Immature natural killer cell (primary cell): Measurements from ENCODE around the gene RBFOX2. TPM values are rescaled to one million over a fixed set of nuclear protein-coding genes. Genes with fewer than 3 reads are reported as not detected.
"Not testable (repeated sequence)": the region's sequence is repeated elsewhere in the genome, so short reads cannot be mapped to it uniquely, and the experiment has no call there.

Experiments
- DNase-seq, 3 donors: peaks; one replicate each; pipeline ENCODE4 v3.0.0; 2022; ENCODE audit warnings: mixed read lengths in 1 of 3
- H3K27ac Mint-ChIP-seq, 6 donors: one replicate each; pipeline ENCODE4 v1.8.0; 2020; ENCODE audit warnings: mixed read lengths in 6 of 6, mild to moderate bottlenecking in 5 of 6, inconsistent platforms in 4 of 6, moderate library complexity in 3 of 6
- H3K27me3 Mint-ChIP-seq, 3 donors: one replicate each; pipeline ENCODE4 v1.8.0; 2020 to 2021; ENCODE audit warnings: low read depth in 3 of 3, mild to moderate bottlenecking in 3 of 3, mixed read lengths in 3 of 3, moderate library complexity in 3 of 3, inconsistent platforms in 1 of 3
- H3K36me3 Mint-ChIP-seq, 3 donors: one replicate each; pipeline ENCODE4 v1.8.0; 2020; ENCODE audit warnings: mixed read lengths in 3 of 3, inconsistent platforms in 2 of 3, mild to moderate bottlenecking in 2 of 3
- H3K4me1 Mint-ChIP-seq, 2 donors: one replicate each; pipeline ENCODE4 v1.8.0; 2020; ENCODE audit warnings: inconsistent platforms in 2 of 2, mild to moderate bottlenecking in 2 of 2, mixed read lengths in 2 of 2, moderate library complexity in 1 of 2
- H3K4me3 Mint-ChIP-seq, 5 donors: one replicate each; pipeline ENCODE4 v1.8.0; 2020; ENCODE audit warnings: mild to moderate bottlenecking in 5 of 5, mixed read lengths in 5 of 5, inconsistent platforms in 3 of 5, moderate library complexity in 3 of 5
- H3K9me3 Mint-ChIP-seq, 6 donors: one replicate each; pipeline ENCODE4 v1.8.0; 2020; ENCODE audit warnings: mild to moderate bottlenecking in 6 of 6, mixed read lengths in 6 of 6, inconsistent platforms in 4 of 6, moderate library complexity in 3 of 6
- polyA plus RNA-seq, 3 donors: library from polyadenylated mRNA; unstranded; fragments of 300-500 nt; fragmentation: Illumina TruSeq; gene quantifications; one replicate each; pipeline ENCODE4 v1.2.3, GENCODE V29; 2021

RBFOX2 gene
- polyA plus RNA-seq, 3 donors from 2014 or later, result 1.2 to 1.9 TPM; not detected in 1

- no peak overlapping the region for H3K27ac Mint-ChIP-seq
- H3K36me3 Mint-ChIP-seq, result peaks cover 0 to 1% (median 0%) of the 10 kb centered on the region in 3 donors
- DNase-seq, result no peak
- H3K4me3 Mint-ChIP-seq, result no peak overlapping the region
- H3K27me3 Mint-ChIP-seq, result peaks cover 0 to 6% (median 4%) of the 10 kb centered on the region in 3 donors
- no peaks in the 10 kb centered on the region for H3K4me1 Mint-ChIP-seq
- H3K9me3 Mint-ChIP-seq, result no peaks in the 10 kb centered on the region
Observed at GRCh38 chr22:35740616-35741015, 288.0 kb downstream of the RBFOX2 start.

- Mint-ChIP-seq H3K27ac (no peak overlapping the region), H3K4me1 (no peaks in the 10 kb centered on the region), H3K4me3 (no peak overlapping the region), H3K9me3 (no peaks in the 10 kb centered on the region), H3K27me3 (peaks cover 0 to 6% (median 4%) of the 10 kb centered on the region in 3 donors), H3K36me3 (no peaks in the 10 kb centered on the region)
- no peak for DNase-seq
Observed at GRCh38 chr22:35739931-35740380, 288.7 kb downstream of the RBFOX2 start.

GRCh38 chr22:35739076-35739930 lies 289.3 kb downstream of the RBFOX2 start:
- H3K27ac Mint-ChIP-seq, result no peak overlapping the region
- DNase-seq, result no peak
- peaks cover 0 to 6% (median 4%) of the 10 kb centered on the region in 3 donors for H3K27me3 Mint-ChIP-seq
- H3K36me3 Mint-ChIP-seq, result no peaks in the 10 kb centered on the region
- H3K4me3 Mint-ChIP-seq, result no peak overlapping the region
- no peaks in the 10 kb centered on the region for H3K9me3 Mint-ChIP-seq
- H3K4me1 Mint-ChIP-seq, result no peaks in the 10 kb centered on the region

DNA sequence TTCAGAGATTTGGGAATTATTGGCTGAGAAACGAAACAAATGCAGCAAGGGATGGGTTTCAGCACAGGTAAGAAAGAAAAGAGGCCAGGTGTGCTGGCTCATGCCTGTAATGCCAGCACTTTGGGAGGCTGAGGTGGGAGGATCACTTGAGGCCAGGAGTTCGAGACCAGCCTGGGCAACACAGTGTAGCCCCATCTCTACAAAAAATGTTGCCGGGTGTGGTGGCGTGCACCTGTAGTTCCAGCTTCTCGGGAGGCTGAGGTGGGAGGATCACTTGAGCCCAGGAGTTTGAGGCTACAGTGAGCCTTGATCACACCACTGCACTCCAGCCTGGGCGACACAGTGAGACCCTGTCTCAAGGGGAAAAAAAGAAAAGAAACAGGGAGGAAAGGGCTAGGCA lies 290.7 kb downstream of the RBFOX2 start:
- DNase-seq, H3K9me3 Mint-ChIP-seq, H3K36me3 Mint-ChIP-seq, H3K27ac Mint-ChIP-seq, H3K4me1 Mint-ChIP-seq, H3K4me3 Mint-ChIP-seq, H3K27me3 Mint-ChIP-seq: not testable (repeated sequence)

DNA sequence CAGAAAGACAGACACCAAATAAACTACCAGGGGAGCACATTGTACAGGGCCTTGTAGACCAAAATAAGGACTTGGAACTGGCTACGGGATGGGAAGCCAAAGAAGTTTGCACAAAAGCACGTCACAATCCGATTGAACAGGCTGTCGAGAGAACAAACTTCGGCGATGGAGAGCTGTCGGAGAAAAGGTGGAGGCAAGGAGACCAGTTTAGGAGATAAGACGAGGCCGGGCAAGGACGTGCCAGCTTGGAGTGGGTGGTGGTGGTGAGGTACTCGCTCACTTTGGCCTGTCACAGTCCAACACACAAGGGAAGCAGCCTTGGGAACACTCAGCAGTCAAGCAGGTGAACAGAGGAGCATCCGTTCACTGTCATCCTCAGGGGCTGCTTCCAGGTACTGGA lies 291.9 kb downstream of the RBFOX2 start:
- Mint-ChIP-seq H3K9me3 (no peaks in the 10 kb centered on the region), H3K4me3 (no peak overlapping the region), H3K27me3 (peaks cover 0 to 6% (median 2%) of the 10 kb centered on the region in 3 donors), H3K27ac (no peak overlapping the region), H3K36me3 (no peaks in the 10 kb centered on the region), H3K4me1 (no peaks in the 10 kb centered on the region)
- no peak for DNase-seq

GRCh38 chr22:35736166-35736565 lies 292.5 kb downstream of the RBFOX2 start:
- no peak for DNase-seq
- H3K27ac Mint-ChIP-seq, result no peak overlapping the region
- no peaks in the 10 kb centered on the region for H3K36me3 Mint-ChIP-seq
- H3K4me3 Mint-ChIP-seq, result no peak overlapping the region
- H3K27me3 Mint-ChIP-seq, result peaks cover 0 to 9% (median 2%) of the 10 kb centered on the region in 3 donors
- H3K9me3 Mint-ChIP-seq, result no peaks in the 10 kb centered on the region
- no peaks in the 10 kb centered on the region for H3K4me1 Mint-ChIP-seq

GRCh38 chr22:35735542-35735941 lies 293.1 kb downstream of the RBFOX2 start:
- H3K27ac Mint-ChIP-seq, result peak overlapping the region in 1 of 6 donors; percentile 73
- H3K4me1 Mint-ChIP-seq, result no peaks in the 10 kb centered on the region
- H3K9me3 Mint-ChIP-seq, result no peaks in the 10 kb centered on the region
- no peak overlapping the region for H3K4me3 Mint-ChIP-seq
- no peaks in the 10 kb centered on the region for H3K36me3 Mint-ChIP-seq
- no peak for DNase-seq
- H3K27me3 Mint-ChIP-seq, result peaks cover 0 to 11% (median 2%) of the 10 kb centered on the region in 3 donors

DNA sequence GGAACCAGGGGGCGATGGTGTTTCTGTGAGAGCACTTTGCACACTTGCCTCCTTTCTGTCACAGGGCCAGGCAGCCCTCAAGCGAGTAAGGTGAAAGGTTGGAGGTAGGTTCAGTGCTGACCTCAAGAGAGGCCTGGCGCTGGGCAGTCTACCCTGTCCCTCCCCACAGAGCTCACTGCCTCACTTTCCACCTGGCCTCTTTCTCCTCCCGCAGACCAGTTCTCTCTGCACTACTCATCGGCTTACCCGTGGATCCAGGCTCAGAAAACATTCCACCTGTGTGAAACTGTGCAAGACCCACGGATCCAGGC lies 294.2 kb downstream of the RBFOX2 start:
- H3K9me3 Mint-ChIP-seq, result no peaks in the 10 kb centered on the region
- no peak overlapping the region for H3K27ac Mint-ChIP-seq
- peaks cover 0 to 11% (median 2%) of the 10 kb centered on the region in 3 donors for H3K27me3 Mint-ChIP-seq
- no peaks in the 10 kb centered on the region for H3K36me3 Mint-ChIP-seq
- DNase-seq, result no peak
- no peak overlapping the region for H3K4me3 Mint-ChIP-seq
- no peaks in the 10 kb centered on the region for H3K4me1 Mint-ChIP-seq

DNA sequence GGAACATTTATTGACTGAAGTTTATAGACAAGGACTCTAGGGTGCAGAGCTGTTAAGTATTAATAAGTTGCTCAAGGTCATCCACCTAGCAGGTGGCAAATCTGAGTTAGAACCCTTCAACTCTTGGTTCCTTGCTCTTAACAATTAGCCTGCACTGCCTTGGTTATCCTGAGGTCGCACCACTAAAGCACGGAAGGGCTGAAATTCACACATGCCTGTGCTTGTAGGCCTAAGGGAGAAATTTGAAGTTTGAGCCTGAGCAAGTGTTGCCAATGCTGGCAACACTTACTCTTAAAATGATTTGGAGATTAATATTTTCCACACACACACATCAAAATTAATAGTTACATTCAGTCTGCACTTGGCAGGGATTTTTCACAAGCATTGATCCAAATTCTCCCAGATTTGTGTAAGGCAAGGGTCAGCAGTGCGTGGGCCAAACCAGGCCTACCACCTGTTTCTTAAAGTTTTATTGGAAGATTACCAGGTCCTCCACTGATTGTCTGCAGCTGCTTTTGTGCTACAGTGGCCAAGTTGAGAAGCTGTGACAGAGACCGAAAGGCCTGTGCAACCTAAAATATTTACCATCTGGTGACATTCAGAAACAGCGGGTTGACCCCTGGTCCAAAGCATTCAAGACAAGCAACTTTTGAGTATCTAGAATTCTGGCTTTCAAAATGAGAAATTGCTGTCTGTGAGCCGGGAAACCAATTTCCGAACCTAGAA lies 294.7 kb downstream of the RBFOX2 start:
- Mint-ChIP-seq H3K4me1 (no peaks in the 10 kb centered on the region), H3K4me3 (no peak overlapping the region), H3K36me3 (no peaks in the 10 kb centered on the region), H3K9me3 (no peaks in the 10 kb centered on the region), H3K27ac (no peak overlapping the region), H3K27me3 (peaks cover 0 to 11% (median 2%) of the 10 kb centered on the region in 3 donors)
- no peak for DNase-seq

DNA sequence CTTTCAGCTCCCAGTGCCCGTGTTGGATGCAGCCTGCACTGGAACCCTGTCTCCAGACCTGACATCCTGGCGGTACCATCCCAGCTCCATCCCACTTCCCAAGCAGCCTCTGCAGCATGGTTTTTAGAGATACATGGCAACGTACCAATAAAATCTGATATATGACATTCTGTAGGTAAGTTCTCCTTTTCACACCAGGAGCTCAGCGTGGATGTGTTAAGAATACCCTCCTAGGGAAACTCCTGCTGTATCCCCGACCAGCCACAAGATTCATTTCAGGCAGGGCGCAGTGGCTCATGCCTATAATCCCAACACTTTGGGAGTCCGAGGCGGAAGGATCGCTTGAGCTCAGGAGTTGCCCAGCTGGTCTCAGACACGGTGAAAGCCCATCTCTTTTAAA lies 295.6 kb downstream of the RBFOX2 start:
- H3K4me1 Mint-ChIP-seq, result no peaks in the 10 kb centered on the region
- H3K9me3 Mint-ChIP-seq, result no peaks in the 10 kb centered on the region
- H3K27ac Mint-ChIP-seq, result no peak overlapping the region
- no peak for DNase-seq
- H3K4me3 Mint-ChIP-seq, result no peak overlapping the region
- no peaks in the 10 kb centered on the region for H3K36me3 Mint-ChIP-seq
- peaks cover under 1 to 11% (median 2%) of the 10 kb centered on the region in 3 donors for H3K27me3 Mint-ChIP-seq

GRCh38 chr22:35732116-35732515 lies 296.5 kb downstream of the RBFOX2 start:
- Mint-ChIP-seq H3K36me3 (no peaks in the 10 kb centered on the region), H3K27ac (peak overlapping the region in 1 of 6 donors; percentile 21), H3K9me3 (no peaks in the 10 kb centered on the region), H3K4me1 (no peaks in the 10 kb centered on the region), H3K4me3 (no peak overlapping the region), H3K27me3 (peaks cover 0 to 7% (median 2%) of the 10 kb centered on the region in 3 donors)
- DNase-seq, result no peak

DNA sequence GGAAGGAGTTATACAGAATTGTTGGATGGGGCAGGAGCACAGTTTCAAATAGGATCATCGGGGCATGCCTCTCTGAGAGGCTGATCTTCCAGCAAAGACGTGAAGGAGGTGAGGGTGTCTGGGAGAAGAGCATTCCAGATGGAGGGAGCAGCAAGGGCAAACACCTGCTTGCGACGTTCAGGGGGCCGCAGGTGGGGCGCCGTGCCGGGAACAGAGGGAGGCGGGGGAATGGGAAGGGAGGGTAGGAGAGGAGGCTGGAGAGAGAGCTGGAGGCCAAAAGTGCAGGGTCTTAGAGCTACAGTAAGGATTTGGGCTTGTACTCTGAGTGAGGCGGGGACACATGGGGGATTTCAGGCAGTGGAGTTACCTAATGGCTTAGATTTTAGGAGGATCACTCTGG lies 297.3 kb downstream of the RBFOX2 start:
- H3K36me3 Mint-ChIP-seq, result no peaks in the 10 kb centered on the region
- H3K4me1 Mint-ChIP-seq, result no peaks in the 10 kb centered on the region
- peaks cover 0 to 7% (median 2%) of the 10 kb centered on the region in 3 donors for H3K27me3 Mint-ChIP-seq
- no peak overlapping the region for H3K27ac Mint-ChIP-seq
- no peak for DNase-seq
- no peak overlapping the region for H3K4me3 Mint-ChIP-seq
- H3K9me3 Mint-ChIP-seq, result no peaks in the 10 kb centered on the region

- Mint-ChIP-seq H3K27ac (no peak overlapping the region), H3K9me3 (no peaks in the 10 kb centered on the region), H3K27me3 (peaks cover 0 to 7% (median 2%) of the 10 kb centered on the region in 3 donors)
Observed at GRCh38 chr22:35729309-35729698, 299.3 kb downstream of the RBFOX2 start.

GRCh38 chr22:35728639-35729308 lies 299.9 kb downstream of the RBFOX2 start:
- no peak overlapping the region for H3K27ac Mint-ChIP-seq
- H3K27me3 Mint-ChIP-seq, result peaks cover 0 to 7% (median 2%) of the 10 kb centered on the region in 3 donors

More at GRCh38 chr22:35729309-35729698, 299.3 kb downstream of the RBFOX2 start:
- Mint-ChIP-seq H3K4me3 (no peak overlapping the region), H3K4me1 (peaks cover 0 to 3% of the 10 kb centered on the region in 2 donors), H3K36me3 (no peaks in the 10 kb centered on the region)
- DNase-seq, result no peak

More at GRCh38 chr22:35728639-35729308, 299.9 kb downstream of the RBFOX2 start:
- no peak for DNase-seq
- no peaks in the 10 kb centered on the region for H3K9me3 Mint-ChIP-seq
- no peak overlapping the region for H3K4me3 Mint-ChIP-seq
- H3K4me1 Mint-ChIP-seq, result peaks cover 0 to 3% of the 10 kb centered on the region in 2 donors
- no peaks in the 10 kb centered on the region for H3K36me3 Mint-ChIP-seq
